A549 (cell line): ENCODE data around the gene MTOR. TPM values are rescaled to one million over a fixed set of nuclear protein-coding genes. Genes with fewer than 3 reads are reported as not detected.

Experiments used
- ATAC-seq, 2 experiments: fragments of 200-7000 bp in 1 of 2; fragments of >200 bp in 1 of 2; cut with Nextera tagmentation in 1 of 2; cut with Tn5 transposase in 1 of 2; 3 replicates each; pipeline versions ENCODE4 v1.8.0 to v1.9.1; 2018 to 2020; ENCODE audit warnings: mild to moderate bottlenecking in 1 of 2, moderate library complexity in 1 of 2
- CTCF ChIA-PET: fragments of 300-600 bp; sonication (Branson Sonifier 250); formaldehyde crosslinking; extraction: SDS; loops from one replicate; lab custom pipeline; 2021; ENCODE audit warnings: antibody characterized with exemption, inconsistent platforms; lab: Yijun Ruan, JAX
- POLR2A ChIA-PET: fragments of 350-600 bp; formaldehyde crosslinking; extraction: SDS; loops from one replicate; lab custom pipeline; 2021; ENCODE audit warnings: antibody characterized with exemption, inconsistent platforms; lab: Yijun Ruan, JAX
- DNase-seq, 2 experiments: peaks; one replicate each; pipeline versions ENCODE4 v3.0.0 to v3.0.0-alpha.2; 2011 to 2016; ENCODE audit warnings: low read depth in 1 of 2, low spot score in 1 of 2
- FAIRE-seq: peaks from 2 replicates; lab custom pipeline; 2011; peaks lifted over from hg19 to GRCh38; lab: Jason Lieb, UNC
- H3K27ac ChIP-seq, 2 experiments: fragments of >200 bp; sonication (Bioruptor Twin); formaldehyde crosslinking; 3 replicates each; pipeline ENCODE4 v1.5.1; 2016 to 2017
- H3K4me1 ChIP-seq: fragments of >200 bp; sonication (Bioruptor Twin); formaldehyde crosslinking; 3 replicates; pipeline ENCODE4 v1.6.1; 2016
- H3K4me2 ChIP-seq: fragments of >200 bp; sonication (Bioruptor Twin); formaldehyde crosslinking; 3 replicates; pipeline ENCODE4 v1.6.1; 2016
- H3K4me3 ChIP-seq: fragments of >200 bp; sonication (Bioruptor Twin); formaldehyde crosslinking; 3 replicates; pipeline ENCODE4 v1.5.1; 2016
- H3K9me3 ChIP-seq: fragments of >200 bp; sonication (Bioruptor Twin); formaldehyde crosslinking; 3 replicates; pipeline ENCODE4 v1.6.1; 2016
- CEBPB ChIP-seq, 2 experiments: fragments of >200 bp in 1 of 2; sonication (Bioruptor Twin) in 1 of 2; formaldehyde crosslinking in 1 of 2; IDR thresholded peaks; 2 replicates each; pipeline ENCODE4 v1.6.1; 2012 to 2016
- ELK1 ChIP-seq: fragments of 150-350 bp; IDR thresholded peaks from 2 replicates; pipeline ENCODE4 v1.6.1; 2014; ENCODE audit warnings: low read depth, mild to moderate bottlenecking, low read length
- ESRRA ChIP-seq: fragments of 150-350 bp; IDR thresholded peaks from 2 replicates; pipeline ENCODE4 v1.6.1; 2014; ENCODE audit warnings: mild to moderate bottlenecking, low read length, borderline replicate concordance
- FOSB ChIP-seq: fragments of 250-450 bp; sonication (Bioruptor Pico); IDR thresholded peaks from 2 replicates; pipeline ENCODE4 v1.5.0; 2020; ENCODE audit warnings: mild to moderate bottlenecking, moderate library complexity
- FOXS1 ChIP-seq: fragments of 250-450 bp; sonication (Bioruptor Pico); IDR thresholded peaks from 2 replicates; pipeline ENCODE4 v1.5.0; 2020; ENCODE audit warnings: mild to moderate bottlenecking, moderate library complexity
- HDAC2 ChIP-seq: fragments of 200-600 bp; sonication (generic); IDR thresholded peaks from 2 replicates; pipeline ENCODE4 v1.6.1; 2016
- HEYL ChIP-seq: fragments of 250-450 bp; sonication (Bioruptor Pico); IDR thresholded peaks from 2 replicates; pipeline ENCODE4 v1.8.0; 2021; ENCODE audit warnings: mild to moderate bottlenecking, moderate library complexity
- HOXA7 ChIP-seq: fragments of 250-450 bp; sonication (Bioruptor Pico); IDR thresholded peaks from 2 replicates; pipeline ENCODE4 v1.5.0; 2020; ENCODE audit warnings: mild to moderate bottlenecking, moderate library complexity
- HOXB13 ChIP-seq: fragments of 250-450 bp; sonication (Bioruptor Pico); IDR thresholded peaks from 2 replicates; pipeline ENCODE4 v1.5.0; 2020; ENCODE audit warnings: low read depth, mild to moderate bottlenecking, moderate library complexity
- JUN ChIP-seq, 2 experiments: fragments of >200 bp; sonication (Bioruptor Twin); formaldehyde crosslinking; IDR thresholded peaks; 2 replicates in 1 of 2; 3 replicates in 1 of 2; pipeline ENCODE4 v1.6.1; 2016 to 2017
- MYC ChIP-seq: IDR thresholded peaks from 2 replicates; pipeline ENCODE4 v1.6.1; 2012; ENCODE audit warnings: mild to moderate bottlenecking, inconsistent platforms, low read length, improper control_type of control experiment, borderline replicate concordance
- NFE2L2 ChIP-seq: fragments of 150-350 bp; conservative IDR thresholded peaks from 2 replicates; pipeline ENCODE4 v1.6.1; 2014; ENCODE audit warnings: low read length
- POLR2AphosphoS2 ChIP-seq: conservative IDR thresholded peaks from 2 replicates; pipeline ENCODE4 v1.6.1; 2012; ENCODE audit warnings: low read length, improper control_type of control experiment, inconsistent platforms
- RAD21 ChIP-seq, 2 experiments: fragments of >200 bp in 1 of 2; sonication (Bioruptor Twin) in 1 of 2; formaldehyde crosslinking in 1 of 2; IDR thresholded peaks in 1 of 2; conservative IDR thresholded peaks in 1 of 2; 2 replicates in 1 of 2; 3 replicates in 1 of 2; pipeline ENCODE4 v1.6.1; 2012 to 2018; ENCODE audit warnings: inconsistent platforms in 1 of 2
- RNF2 ChIP-seq: fragments of 200-600 bp; sonication (generic); IDR thresholded peaks from 2 replicates; pipeline ENCODE4 v1.6.1; 2016; ENCODE audit warnings: low read depth, mild to moderate bottlenecking, antibody characterized with exemption, moderate library complexity, borderline replicate concordance
- SMC3 ChIP-seq: fragments of >200 bp; sonication (Bioruptor Twin); formaldehyde crosslinking; IDR thresholded peaks from 3 replicates; pipeline ENCODE4 v1.6.1; 2018; ENCODE audit warnings: inconsistent platforms
- TFCP2L1 ChIP-seq: fragments of 250-450 bp; sonication (Bioruptor Pico); IDR thresholded peaks from 2 replicates; pipeline ENCODE4 v1.5.0; 2021; ENCODE audit warnings: mild to moderate bottlenecking
- ZC3H11A ChIP-seq: fragments of 450-650 bp; IDR thresholded peaks from 2 replicates; pipeline ENCODE4 v1.6.1; 2014; ENCODE audit warnings: antibody characterized with exemption, mild to moderate bottlenecking
- ZSCAN20 ChIP-seq: fragments of 250-450 bp; sonication (Bioruptor Pico); IDR thresholded peaks from 2 replicates; pipeline ENCODE4 v1.8.0; 2022; ENCODE audit warnings: mild to moderate bottlenecking, moderate library complexity
- WGBS: methylation state at CpG from one replicate; pipeline ENCODE4 v1.1.6; 2017; ENCODE audit errors: missing lambda C conversion rate; 5-methylcytosine and 5-hydroxymethylcytosine counted together
- polyA plus RNA-seq, 4 experiments: library from polyadenylated mRNA; depleted of rRNA in 3 of 4; stranded (reverse); fragments of >200 nt; fragmentation: RNase III in 1 of 4; extraction: RNeasy Plus Mini Kit Qiagen cat#74134 plus additional on column Dnase treatment in 1 of 4; gene quantifications; 2 replicates in 3 of 4; 3 replicates in 1 of 4; pipeline ENCODE4 v1.2.3, GENCODE V29; 2011 to 2017
- TF ChIP-seq, protein P1 (sequence below): IDR thresholded peaks from 2 replicates; pipeline ENCODE4 v1.6.1; 2012
- TF ChIP-seq, protein P2 (sequence below): fragments of 450-650 bp; IDR thresholded peaks from 2 replicates; pipeline ENCODE4 v1.6.1; 2014; ENCODE audit warnings: antibody characterized with exemption
- TF ChIP-seq, protein P3 (sequence below): fragments of >200 bp; sonication (Bioruptor Twin); formaldehyde crosslinking; IDR thresholded peaks from 2 replicates; pipeline ENCODE4 v1.6.1; 2016
- TF ChIP-seq, protein P4 (sequence below): IDR thresholded peaks from 2 replicates; pipeline ENCODE4 v1.6.1; 2012
- TF ChIP-seq, protein P5 (sequence below): IDR thresholded peaks from 2 replicates; pipeline ENCODE4 v1.6.1; 2012; ENCODE audit warnings: low read depth, borderline replicate concordance

MTOR gene
- polyA plus RNA-seq, 2 of the 4 experiments (the other 2 are of a cell fraction): 15.7 to 28.5 TPM

DNA sequence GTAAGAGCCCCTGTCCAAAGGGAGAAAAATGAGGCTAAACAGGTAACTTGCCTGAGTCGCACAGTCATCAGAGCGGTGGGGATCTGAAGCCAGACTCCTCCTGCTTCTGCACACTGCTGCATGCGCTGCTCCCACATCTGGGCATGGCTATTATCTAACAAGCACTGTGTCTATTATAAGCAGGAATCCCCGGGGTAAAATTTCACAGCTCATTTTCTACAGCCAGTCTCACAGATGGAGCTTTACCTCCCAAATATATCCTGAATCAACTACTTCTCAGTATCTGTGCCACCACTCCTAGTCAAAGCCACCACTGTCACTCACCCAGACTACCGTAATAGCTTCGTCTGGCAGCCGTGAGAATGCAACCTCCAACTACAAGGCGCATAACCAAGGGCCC, 9.8 kb downstream of the MTOR start:
- POLR2A ChIA-PET: no interaction called here
- 0 out of 3 replicates have a peak, but pooled peaks cover 3% of the 10 kb centered on the region for H3K4me1 ChIP-seq
- CTCF ChIA-PET: interaction anchor here (0.6 to 3.2 kb wide), 4 partner anchors 10 to 215 kb away, joined by 3 to 17 read pairs (median 4); partner anchors contain the start of gene MTOR
- no peaks in the 10 kb centered on the region for H3K9me3 ChIP-seq
- FAIRE-seq (no peak), ATAC-seq (no peak), DNase-seq (no peak)
- no peak overlapping the region for H3K27ac ChIP-seq
- no peak overlapping the region for H3K4me2 ChIP-seq
- TF ChIP-seq, protein P1, sequence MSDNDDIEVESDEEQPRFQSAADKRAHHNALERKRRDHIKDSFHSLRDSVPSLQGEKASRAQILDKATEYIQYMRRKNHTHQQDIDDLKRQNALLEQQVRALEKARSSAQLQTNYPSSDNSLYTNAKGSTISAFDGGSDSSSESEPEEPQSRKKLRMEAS: no peak
- no peak for TF ChIP-seq NFE2L2
- no peak for TF ChIP-seq TFCP2L1 (CRISPR knock-in tag)
- no peak for TF ChIP-seq ZC3H11A
- TF ChIP-seq, protein P2, sequence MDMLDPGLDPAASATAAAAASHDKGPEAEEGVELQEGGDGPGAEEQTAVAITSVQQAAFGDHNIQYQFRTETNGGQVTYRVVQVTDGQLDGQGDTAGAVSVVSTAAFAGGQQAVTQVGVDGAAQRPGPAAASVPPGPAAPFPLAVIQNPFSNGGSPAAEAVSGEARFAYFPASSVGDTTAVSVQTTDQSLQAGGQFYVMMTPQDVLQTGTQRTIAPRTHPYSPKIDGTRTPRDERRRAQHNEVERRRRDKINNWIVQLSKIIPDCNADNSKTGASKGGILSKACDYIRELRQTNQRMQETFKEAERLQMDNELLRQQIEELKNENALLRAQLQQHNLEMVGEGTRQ: no peak
- TF ChIP-seq HDAC2: no peak
- no peak for TF ChIP-seq FOSB
- TF ChIP-seq ZSCAN20 (CRISPR knock-in tag): no peak
- no peak for TF ChIP-seq RAD21 (conservative IDR thresholded peaks at IDR 0.05 in 1 of 2, IDR thresholded peaks at IDR 0.05 in 1 of 2)
- TF ChIP-seq ELK1: no peak
- TF ChIP-seq CEBPB (IDR thresholded peaks at IDR 0.05): no peak
- no peak for TF ChIP-seq SMC3
- 95% methylated on average over 8 of the region's 8 CpGs for WGBS
- no peak overlapping the region for H3K4me3 ChIP-seq

DNA sequence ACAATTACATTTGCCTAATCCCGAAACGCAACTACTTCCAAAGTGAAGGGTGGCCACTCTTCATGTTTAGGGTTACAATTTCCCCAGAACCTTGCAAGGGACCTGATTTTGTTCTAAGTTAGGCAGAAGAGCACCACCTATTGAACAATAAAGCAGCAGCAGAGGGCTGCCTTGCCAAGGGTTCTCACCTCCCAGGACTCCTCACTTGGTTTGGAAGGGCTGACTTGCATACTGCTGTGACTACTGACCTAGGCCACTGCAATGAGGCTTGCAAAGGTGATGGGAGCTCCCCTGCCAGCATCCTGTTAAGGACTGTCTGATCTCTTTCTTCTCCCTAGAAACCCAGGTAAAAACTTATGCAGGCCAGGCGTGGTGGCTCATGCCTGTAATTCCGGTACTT, 14.2 kb downstream of the MTOR start:
- 89% methylated on average over 4 of the region's 4 CpGs for WGBS
- H3K27ac ChIP-seq: no peak overlapping the region
- DNase-seq (no peak), ATAC-seq (peak; percentile 43 to 62; a peak in 2 of 6 replicates), FAIRE-seq (no peak)
- ChIA-PET POLR2A (no interaction called here), CTCF (interaction anchor here (1.0 kb wide), 1 partner anchor 211 kb away, joined by 5 read pairs; no protein-coding TSS in a partner anchor)
- H3K4me1 ChIP-seq: no peaks in the 10 kb centered on the region
- TF ChIP-seq FOXS1 (CRISPR knock-in tag) (no peak), HOXA7 (CRISPR knock-in tag) (no peak), HOXB13 (CRISPR knock-in tag) (no peak)
- TF ChIP-seq, protein P3, sequence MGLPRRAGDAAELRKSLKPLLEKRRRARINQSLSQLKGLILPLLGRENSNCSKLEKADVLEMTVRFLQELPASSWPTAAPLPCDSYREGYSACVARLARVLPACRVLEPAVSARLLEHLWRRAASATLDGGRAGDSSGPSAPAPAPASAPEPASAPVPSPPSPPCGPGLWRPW: no peak
- no peak overlapping the region for H3K4me2 ChIP-seq
- no peaks in the 10 kb centered on the region for H3K9me3 ChIP-seq
- no peak overlapping the region for H3K4me3 ChIP-seq

- WGBS: 94% methylated on average over 7 of the region's 7 CpGs
- ATAC-seq (no peak), DNase-seq (no peak), FAIRE-seq (no peak)
- TF ChIP-seq ESRRA (no peak), ZSCAN20 (CRISPR knock-in tag) (no peak), HEYL (CRISPR knock-in tag) (no peak), RAD21 (conservative IDR thresholded peaks at IDR 0.05 in 1 of 2, IDR thresholded peaks at IDR 0.05 in 1 of 2) (no peak), POLR2AphosphoS2 (no peak), RNF2 (no peak), FOXS1 (CRISPR knock-in tag) (no peak), ELK1 (no peak), HOXB13 (CRISPR knock-in tag) (no peak), MYC (no peak), JUN (IDR thresholded peaks at IDR 0.05) (no peak)
- TF ChIP-seq, protein P4, sequence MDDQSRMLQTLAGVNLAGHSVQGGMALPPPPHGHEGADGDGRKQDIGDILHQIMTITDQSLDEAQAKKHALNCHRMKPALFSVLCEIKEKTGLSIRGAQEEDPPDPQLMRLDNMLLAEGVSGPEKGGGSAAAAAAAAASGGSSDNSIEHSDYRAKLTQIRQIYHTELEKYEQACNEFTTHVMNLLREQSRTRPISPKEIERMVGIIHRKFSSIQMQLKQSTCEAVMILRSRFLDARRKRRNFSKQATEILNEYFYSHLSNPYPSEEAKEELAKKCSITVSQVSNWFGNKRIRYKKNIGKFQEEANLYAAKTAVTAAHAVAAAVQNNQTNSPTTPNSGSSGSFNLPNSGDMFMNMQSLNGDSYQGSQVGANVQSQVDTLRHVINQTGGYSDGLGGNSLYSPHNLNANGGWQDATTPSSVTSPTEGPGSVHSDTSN: no peak
- TF ChIP-seq, protein P5, sequence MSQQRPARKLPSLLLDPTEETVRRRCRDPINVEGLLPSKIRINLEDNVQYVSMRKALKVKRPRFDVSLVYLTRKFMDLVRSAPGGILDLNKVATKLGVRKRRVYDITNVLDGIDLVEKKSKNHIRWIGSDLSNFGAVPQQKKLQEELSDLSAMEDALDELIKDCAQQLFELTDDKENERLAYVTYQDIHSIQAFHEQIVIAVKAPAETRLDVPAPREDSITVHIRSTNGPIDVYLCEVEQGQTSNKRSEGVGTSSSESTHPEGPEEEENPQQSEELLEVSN: no peak
- no peak overlapping the region for H3K4me3 ChIP-seq
- H3K4me2 ChIP-seq: no peak overlapping the region
- H3K9me3 ChIP-seq: no peaks in the 10 kb centered on the region
- POLR2A ChIA-PET: no interaction called here
- no peak overlapping the region for H3K27ac ChIP-seq
- CTCF ChIA-PET: interaction anchor here (0.9 to 1.5 kb wide), 6 partner anchors 9 to 400 kb away, joined by 3 to 6 read pairs (median 3); no protein-coding TSS in a partner anchor
- no peaks in the 10 kb centered on the region for H3K4me1 ChIP-seq
Observed at GRCh38 chr1:11245904-11246719, 16.2 kb downstream of the MTOR start.
